Duodenal mucosa (tissue), 2 donors: ENCODE results near the gene DUOX2.

Experiments
- H3K27ac ChIP-seq: one replicate; pipeline ENCODE4 v1.7.0; 2013; ENCODE audit warnings: low read depth, low read length
- H3K27me3 ChIP-seq, 2 donors: one replicate each; pipeline ENCODE4 v1.7.0; 2013; ENCODE audit warnings: low read length in 2 of 2, control low read depth in 1 of 2; ENCODE audit not compliant: insufficient read depth in 2 of 2, control insufficient read depth in 1 of 2
- H3K36me3 ChIP-seq, 2 donors: one replicate each; pipeline ENCODE4 v1.7.0; 2013; ENCODE audit warnings: low read length in 2 of 2, control low read depth in 1 of 2; ENCODE audit not compliant: insufficient read depth in 2 of 2, control insufficient read depth in 1 of 2
- H3K4me1 ChIP-seq, 2 donors: one replicate each; pipeline ENCODE4 v1.7.0; 2013; ENCODE audit warnings: low read length in 2 of 2, control low read depth in 1 of 2; ENCODE audit not compliant: insufficient read depth in 2 of 2, control insufficient read depth in 1 of 2
- H3K4me3 ChIP-seq, 2 donors: one replicate each; pipeline ENCODE4 v1.7.0; 2013; ENCODE audit warnings: low read length in 2 of 2, low read depth in 1 of 2
- H3K9ac ChIP-seq, 2 donors: one replicate each; pipeline ENCODE4 v1.7.0; 2013; ENCODE audit warnings: low read length in 2 of 2, low read depth in 1 of 2
- H3K9me3 ChIP-seq, 2 donors: one replicate each; pipeline ENCODE4 v1.7.0; 2013; ENCODE audit warnings: low read length in 2 of 2, control low read depth in 1 of 2; ENCODE audit not compliant: control insufficient read depth in 1 of 2

Gene DUOX2

DNA sequence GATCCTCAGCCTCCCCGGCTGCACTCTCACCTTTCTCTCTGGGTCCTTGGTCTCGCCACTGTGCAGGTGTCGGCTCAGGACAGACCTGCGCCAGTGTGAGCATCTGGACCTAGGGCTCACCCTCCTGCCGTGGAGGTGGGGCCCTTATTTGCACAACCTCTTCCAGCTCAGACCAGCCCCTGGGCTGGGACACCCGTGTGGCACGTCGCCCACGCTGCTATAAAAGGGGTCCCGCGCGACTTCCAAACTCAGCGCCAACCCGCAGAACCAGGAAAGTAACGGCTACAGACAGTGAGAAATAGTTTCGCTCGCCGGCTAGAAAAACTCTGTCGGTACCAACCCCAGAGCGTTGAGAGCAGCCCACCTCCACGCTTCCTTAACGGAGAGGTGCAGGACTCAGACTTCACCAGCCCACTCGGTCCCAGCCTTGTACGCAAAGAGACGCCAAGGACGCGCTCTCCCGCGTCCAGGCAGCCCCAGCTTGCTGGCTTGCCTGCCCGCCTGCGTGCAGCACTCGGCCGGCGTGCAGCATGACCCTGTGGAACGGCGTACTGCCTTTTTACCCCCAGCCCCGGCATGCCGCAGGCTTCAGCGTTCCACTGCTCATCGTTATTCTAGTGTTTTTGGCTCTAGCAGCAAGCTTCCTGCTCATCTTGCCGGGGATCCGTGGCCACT, at the start of gene DUOX2, which contains the start of gene DUOXA2:
Gene DUOX2 (minus strand): TSS at position 97 of the 675 bp plus-strand sequence. CDS start 761 bp downstream, outside the sequence.
Gene DUOXA2 (plus strand): TSS at position 251 of the 675 bp plus-strand sequence. CDS start 280 bp downstream, at position 531.
- Histone ChIP-seq H3K27me3 (peaks cover 64 to 73% of the 10 kb centered on the region in 2 donors), H3K4me3 (peak within 1 kb of the TSS in 1 of 2 donors; percentile 40), H3K4me1 (peaks cover 18 to 26% of the 10 kb centered on the region in 2 donors), H3K36me3 (no peaks in the 10 kb centered on the region), H3K9me3 (no peaks in the 10 kb centered on the region), H3K9ac (no peak within 1 kb of the TSS), H3K27ac (no peak within 1 kb of the TSS)

DNA sequence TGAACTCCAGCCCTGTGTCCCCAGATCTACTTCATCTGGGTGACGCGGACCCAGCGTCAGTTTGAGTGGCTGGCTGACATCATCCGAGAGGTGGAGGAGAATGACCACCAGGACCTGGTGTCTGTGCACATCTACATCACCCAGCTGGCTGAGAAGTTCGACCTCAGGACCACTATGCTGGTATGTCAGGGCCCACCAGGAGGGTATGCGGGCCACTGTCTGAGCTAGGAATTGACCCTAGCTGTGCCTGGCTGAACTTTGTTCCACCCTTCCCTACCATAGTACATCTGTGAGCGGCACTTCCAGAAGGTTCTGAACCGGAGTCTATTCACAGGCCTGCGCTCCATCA, 49.5 kb upstream of the DUOX2 start:
- H3K36me3 ChIP-seq: no peaks in the 10 kb centered on the region
- no peak overlapping the region for H3K9ac ChIP-seq
- no peaks in the 10 kb centered on the region for H3K27me3 ChIP-seq
- peaks cover 13 to 19% of the 10 kb centered on the region in 2 donors for H3K4me1 ChIP-seq
- H3K4me3 ChIP-seq: no peak overlapping the region
- H3K27ac ChIP-seq: no peak overlapping the region
- no peaks in the 10 kb centered on the region for H3K9me3 ChIP-seq

DNA sequence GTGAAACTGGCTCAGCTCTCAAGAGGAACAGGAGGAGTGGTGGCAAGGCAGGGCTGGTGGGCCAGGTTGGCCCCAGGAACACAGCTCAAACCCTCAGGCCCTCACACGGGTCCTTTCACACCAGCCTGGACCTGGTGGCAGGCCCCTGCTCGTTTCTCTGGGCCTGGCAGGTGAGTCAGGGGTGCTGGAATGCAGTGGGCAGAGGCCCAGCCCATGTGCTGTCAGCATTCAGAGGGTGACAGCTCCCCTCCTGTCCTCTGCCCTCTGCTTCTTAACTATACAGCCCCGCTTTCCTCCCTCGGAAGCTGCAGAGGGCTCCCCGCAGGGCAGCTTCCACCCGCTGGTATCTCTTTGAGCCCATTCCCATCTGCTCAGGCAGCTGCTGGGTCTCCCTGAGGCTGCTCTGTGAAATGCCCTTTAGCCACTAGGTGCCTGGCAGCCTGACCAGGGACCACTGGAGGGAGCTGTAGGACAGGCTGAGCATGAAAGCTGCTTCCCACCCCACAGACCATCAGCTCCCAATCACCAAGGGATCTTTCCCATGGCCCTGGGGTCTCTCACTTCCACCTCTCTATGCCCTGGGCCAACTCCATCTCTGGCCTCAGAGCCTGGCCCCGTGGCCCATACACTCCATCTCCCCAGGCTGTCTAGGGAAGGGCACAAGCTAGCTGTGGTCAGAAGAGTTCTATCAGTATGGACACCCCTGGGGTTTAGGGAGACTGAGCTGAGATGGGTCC, 49.0 kb upstream of the DUOX2 start:
- Histone ChIP-seq H3K36me3 (no peaks in the 10 kb centered on the region), H3K9ac (peak overlapping the region in 1 of 2 donors; percentile 20), H3K4me3 (no peak overlapping the region), H3K4me1 (peaks cover 13 to 19% of the 10 kb centered on the region in 2 donors), H3K27ac (no peak overlapping the region), H3K9me3 (no peaks in the 10 kb centered on the region), H3K27me3 (no peaks in the 10 kb centered on the region)

DNA sequence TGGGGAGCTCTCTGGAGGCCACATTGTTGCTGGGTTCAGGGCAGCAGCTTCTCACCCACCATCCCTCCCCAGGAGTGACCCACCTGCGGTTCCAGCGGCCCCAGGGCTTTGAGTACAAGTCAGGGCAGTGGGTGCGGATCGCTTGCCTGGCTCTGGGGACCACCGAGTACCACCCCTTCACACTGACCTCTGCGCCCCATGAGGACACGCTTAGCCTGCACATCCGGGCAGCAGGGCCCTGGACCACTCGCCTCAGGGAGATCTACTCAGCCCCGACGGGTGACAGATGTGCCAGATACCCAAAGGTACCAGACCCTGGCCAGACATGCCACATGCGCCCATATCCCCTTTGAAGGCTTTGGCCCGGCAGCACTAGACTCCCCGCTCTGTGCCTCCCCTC, 47.7 kb upstream of the DUOX2 start:
- H3K4me1 ChIP-seq: peaks cover 13 to 19% of the 10 kb centered on the region in 2 donors

DNA sequence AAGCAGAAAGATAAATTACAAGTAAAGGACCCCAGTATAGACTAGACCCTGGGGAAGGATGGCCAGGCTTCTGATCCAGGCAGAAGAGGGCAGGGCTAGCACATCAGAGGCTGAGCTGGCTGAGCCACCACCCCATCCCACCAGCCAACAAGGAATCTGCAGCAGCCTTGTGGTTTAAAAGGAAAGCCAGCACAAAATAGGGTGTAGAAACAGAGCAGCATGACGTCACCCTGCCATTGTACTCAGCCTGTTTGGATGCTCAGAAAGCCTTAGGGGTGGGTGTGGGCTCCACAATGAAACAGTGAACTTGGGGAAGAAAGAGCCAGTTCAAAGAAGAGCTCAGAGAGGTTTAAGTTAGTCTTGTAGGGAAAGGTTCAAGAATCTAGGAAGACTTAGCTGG, 44.0 kb upstream of the DUOX2 start:
- Histone ChIP-seq H3K27me3 (no peaks in the 10 kb centered on the region), H3K4me3 (no peak overlapping the region), H3K27ac (no peak overlapping the region), H3K9ac (no peak overlapping the region), H3K9me3 (no peaks in the 10 kb centered on the region), H3K36me3 (no peaks in the 10 kb centered on the region), H3K4me1 (peaks cover 3 to 4% of the 10 kb centered on the region in 2 donors)

More for the DNA sequence above, 47.7 kb upstream of the DUOX2 start:
- no peaks in the 10 kb centered on the region for H3K36me3 ChIP-seq
- H3K27me3 ChIP-seq: no peaks in the 10 kb centered on the region
- no peaks in the 10 kb centered on the region for H3K9me3 ChIP-seq
- no peak overlapping the region for H3K9ac ChIP-seq
- H3K4me3 ChIP-seq: no peak overlapping the region
- no peak overlapping the region for H3K27ac ChIP-seq

DNA sequence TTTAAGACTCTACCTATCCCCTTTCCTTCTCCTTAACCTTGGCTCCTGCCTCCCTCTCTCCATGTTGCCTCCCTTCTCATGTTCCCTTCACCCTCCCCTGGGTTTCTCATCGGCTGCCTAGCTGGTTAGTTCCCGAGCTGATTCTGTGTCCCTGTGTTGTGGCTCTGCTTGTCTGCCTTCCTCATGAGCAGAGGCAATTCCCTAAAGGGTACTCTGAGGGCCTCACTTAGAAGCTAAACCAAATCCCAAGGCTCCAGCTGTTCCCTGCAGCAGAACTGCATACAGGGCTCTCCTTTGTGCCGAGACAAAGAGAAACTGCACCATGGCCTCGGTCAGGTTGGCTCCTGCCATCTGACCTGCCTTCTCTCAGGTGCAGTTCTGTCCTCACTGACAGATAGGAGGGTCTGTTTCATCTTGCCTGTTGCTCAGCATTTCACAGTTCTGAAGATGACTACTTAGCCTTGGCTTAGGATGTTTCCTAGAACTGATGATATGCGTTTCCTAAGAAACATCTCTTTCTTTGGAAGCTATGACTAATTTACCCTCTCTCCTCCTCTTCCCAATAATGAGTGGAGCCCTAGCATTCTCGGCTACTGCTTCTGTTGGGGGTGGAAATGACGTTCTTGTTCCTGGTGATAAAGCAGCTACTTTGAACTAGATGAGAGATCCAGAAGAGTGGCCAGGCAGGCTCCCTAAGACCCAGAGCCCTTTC, 42.9 kb upstream of the DUOX2 start:
- H3K9me3 ChIP-seq: no peaks in the 10 kb centered on the region
- no peak overlapping the region for H3K4me3 ChIP-seq
- no peaks in the 10 kb centered on the region for H3K27me3 ChIP-seq
- no peaks in the 10 kb centered on the region for H3K36me3 ChIP-seq
- no peaks in the 10 kb centered on the region for H3K4me1 ChIP-seq
- no peak overlapping the region for H3K27ac ChIP-seq
- H3K9ac ChIP-seq: no peak overlapping the region

DNA sequence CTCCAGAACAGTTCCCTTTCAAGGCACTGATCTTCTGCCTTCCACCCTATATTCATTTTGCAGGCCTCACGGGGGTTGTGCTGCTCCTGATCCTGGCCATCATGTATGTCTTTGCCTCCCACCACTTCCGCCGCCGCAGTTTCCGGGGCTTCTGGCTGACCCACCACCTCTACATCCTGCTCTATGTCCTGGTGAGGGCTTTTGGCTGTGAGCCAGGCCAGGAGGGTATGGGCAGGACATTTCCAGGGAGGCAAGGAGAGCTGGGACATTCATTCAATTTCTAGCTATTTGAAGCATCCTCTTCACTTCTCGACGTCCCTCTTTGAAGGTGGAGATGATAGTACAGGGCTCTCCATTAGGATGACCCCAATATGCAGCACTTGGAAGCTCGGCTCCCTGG, 41.8 kb upstream of the DUOX2 start:
- no peaks in the 10 kb centered on the region for H3K27me3 ChIP-seq
- H3K27ac ChIP-seq: no peak overlapping the region
- H3K36me3 ChIP-seq: no peaks in the 10 kb centered on the region

DNA sequence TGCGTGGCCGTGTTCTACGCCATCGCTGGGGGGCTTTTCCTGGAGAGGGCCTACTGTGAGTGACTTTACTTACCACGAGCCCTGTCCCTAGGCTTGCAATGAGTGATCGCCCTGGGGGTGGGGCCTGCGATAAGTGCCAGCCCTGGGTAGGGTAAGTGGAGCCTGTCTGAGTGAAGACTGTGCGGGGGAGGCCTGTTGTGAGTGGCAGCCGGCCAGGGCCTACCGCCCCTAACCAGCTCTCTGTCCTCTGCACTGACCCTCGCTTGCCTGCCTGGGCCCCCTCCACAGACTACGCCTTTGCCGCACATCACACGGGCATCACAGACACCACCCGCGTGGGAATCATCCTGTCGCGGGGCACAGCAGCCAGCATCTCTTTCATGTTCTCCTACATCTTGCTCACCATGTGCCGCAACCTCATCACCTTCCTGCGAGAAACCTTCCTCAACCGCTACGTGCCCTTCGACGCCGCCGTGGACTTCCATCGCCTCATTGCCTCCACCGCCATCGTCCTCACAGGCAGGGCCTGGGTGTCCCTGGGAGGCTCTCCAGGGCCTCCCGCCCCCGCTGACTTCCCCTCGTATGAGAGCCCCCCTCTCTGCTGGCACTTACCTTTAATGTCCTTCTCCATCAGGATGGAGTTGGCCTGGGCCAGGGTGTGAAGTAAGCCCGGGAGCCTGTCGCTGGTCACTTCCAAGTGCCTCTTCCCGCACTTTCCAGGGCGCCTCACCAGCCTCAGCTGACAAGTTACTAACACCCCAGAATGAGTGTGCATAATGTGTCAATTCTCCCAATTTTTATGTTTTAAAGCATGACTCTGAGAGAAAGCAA, 38.2 kb upstream of the DUOX2 start:
- Histone ChIP-seq H3K27me3 (no peaks in the 10 kb centered on the region), H3K36me3 (no peaks in the 10 kb centered on the region), H3K9ac (no peak overlapping the region), H3K4me3 (no peak overlapping the region), H3K27ac (no peak overlapping the region), H3K4me1 (no peaks in the 10 kb centered on the region), H3K9me3 (no peaks in the 10 kb centered on the region)

More for the DNA sequence above, 41.8 kb upstream of the DUOX2 start:
- H3K9me3 ChIP-seq: no peaks in the 10 kb centered on the region
- H3K4me1 ChIP-seq: no peaks in the 10 kb centered on the region
- H3K9ac ChIP-seq: no peak overlapping the region
- no peak overlapping the region for H3K4me3 ChIP-seq

DNA sequence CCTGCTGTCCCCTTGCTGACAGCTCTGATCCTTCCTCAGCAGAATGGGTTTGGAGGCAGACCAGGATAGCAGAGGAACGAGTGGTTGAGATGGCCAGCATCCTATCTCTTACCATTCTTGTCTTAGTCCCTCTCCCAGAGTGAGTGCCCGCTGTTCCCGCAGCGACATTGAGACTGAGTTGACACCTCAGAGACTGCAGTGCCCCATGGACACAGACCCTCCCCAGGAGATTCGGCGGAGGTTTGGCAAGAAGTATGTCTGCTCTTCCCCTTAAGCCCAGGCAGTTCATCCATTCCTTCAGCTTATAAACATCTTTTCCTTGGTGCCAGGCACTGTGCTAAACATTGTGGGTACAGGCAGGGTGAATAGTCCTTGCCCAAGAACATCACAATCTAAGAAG, 37.0 kb upstream of the DUOX2 start:
- Histone ChIP-seq H3K27me3 (no peaks in the 10 kb centered on the region), H3K9ac (no peak overlapping the region), H3K4me3 (no peak overlapping the region), H3K9me3 (no peaks in the 10 kb centered on the region), H3K4me1 (no peaks in the 10 kb centered on the region), H3K36me3 (no peaks in the 10 kb centered on the region), H3K27ac (no peak overlapping the region)
